ENCODE measurements around the gene PCMT1. TPM values are rescaled to one million over a fixed set of nuclear protein-coding genes. Genes with fewer than 3 reads are reported as not detected.
"Not testable (repeated sequence)": the region's sequence is repeated elsewhere in the genome, so short reads cannot be mapped to it uniquely, and the experiment has no call there.

Gene PCMT1
- total RNA-seq, 1 donor from 2014 or later, result 171 TPM

DNA sequence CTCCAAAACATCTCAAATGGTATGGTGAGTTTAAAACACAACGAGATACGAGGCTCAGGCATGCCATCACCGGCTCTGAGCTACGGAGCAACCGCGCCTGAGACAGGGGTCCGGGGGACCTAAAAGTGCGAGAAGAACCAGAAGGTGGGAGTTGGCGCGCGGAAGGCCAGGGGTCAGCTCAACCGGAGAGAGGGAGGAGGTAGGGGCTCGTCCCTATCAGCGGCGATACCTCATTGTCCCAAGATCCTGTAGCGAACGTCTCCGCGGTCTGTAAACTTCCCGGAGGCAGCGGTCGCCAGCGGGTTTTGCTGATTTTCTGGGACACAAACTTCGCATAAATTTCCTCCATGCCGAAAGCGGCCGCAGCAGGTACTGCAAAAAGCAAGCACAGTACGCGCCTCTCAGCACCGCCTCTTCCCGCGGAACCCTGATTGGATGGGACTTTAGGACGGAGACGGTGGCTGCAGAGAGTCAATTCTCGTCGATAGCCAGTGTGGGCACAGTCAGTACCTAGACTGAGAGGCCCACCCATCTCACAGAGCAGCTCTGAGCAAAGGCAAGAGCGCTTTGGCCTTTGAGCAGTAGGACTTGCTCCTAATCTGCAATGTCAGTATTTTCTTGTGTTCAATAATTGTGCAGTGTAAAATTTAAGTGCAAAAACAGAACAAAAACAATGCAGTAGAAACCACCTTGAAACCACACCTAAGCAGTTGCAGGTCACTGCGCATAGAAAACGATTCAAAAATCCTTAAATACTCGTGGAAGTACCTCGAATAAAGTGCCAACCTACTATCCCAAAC lies 3.2 kb upstream of the PCMT1 start, which contains the start of gene NUP43:
NUP43 (minus strand) TSS at position 383 of the 800 bp plus-strand sequence; CDS start at position 349, 34 bp downstream.
- peak; percentile 69 for ATAC-seq
- DNase-seq, result peak; percentile 96
- intact Hi-C loops (cut with micrococcal nuclease), result no loop called here

DNA sequence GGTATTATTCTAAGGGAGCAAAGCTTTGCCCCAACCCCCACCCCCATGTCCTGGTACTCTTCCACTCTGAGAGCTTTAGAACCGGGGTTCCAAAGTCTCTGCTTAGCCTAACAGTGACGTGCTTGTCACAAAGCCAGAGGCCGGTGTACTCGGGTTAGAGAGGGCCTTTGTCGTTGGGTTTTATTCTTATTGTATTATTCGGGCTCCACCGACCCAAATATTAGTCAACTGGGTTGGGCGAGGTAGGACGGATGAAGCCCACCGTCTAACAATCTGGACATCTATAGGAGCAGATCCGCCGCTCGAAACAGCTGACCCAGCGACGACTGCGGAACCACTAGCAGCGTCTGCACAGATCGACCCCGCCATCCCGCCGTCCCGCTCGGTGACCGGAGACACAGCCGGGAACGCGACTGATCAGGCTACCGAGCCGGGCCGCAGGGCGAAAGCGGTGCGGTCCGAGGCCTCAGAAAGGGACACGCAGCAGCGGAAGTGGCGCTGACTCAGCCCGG lies 403 bp upstream of the PCMT1 start:
- peak; percentile 26 for ATAC-seq
- intact Hi-C loops (cut with micrococcal nuclease); DNase-seq: not testable (repeated sequence)

DNA sequence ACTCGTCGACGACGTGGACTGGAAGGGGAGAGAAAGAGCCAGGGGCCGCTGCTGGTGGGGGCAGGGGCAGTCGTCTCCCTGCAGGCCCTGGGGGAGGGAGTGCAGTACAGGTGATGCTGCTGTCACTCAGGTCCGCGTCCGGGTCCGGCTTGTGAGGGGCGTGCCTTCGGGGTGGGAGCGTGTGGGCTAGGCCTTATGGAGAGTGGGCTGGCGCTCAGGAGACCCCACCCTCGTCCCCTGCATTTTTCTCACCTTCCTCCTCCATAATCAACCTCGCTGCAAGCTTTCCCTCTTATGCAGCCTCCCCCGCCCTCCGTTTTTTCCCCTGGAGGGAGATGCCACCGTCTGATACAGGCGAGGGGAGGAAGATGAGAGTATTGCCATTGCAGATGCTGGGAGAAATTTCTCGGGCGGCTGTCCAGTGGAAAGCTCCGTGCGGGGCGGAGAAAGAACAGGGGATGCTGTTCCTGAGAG lies 632 bp downstream of the PCMT1 start:
- intact Hi-C loops (cut with micrococcal nuclease), result no loop called here
- DNase-seq (peak; percentile 57), ATAC-seq (peak; percentile 27)

DNA sequence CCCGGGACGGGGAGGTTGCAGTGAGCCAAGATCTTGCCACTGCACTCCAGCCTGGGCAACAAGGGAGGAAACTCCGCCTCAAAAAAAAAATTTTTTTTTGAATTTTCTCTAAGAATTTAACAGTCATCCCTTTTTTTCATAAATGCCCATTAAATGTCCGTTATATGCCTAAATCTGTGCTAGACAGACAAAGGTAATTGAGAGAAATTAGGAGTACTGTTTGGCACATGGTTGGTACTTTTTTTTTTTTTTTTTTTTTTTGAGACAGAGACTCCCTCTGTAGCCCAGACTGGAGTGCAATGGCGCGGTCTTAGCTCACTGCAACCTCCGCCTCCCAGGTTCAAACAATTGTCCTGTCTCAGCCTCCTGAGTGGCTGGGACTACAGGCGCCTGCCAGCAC lies 1.7 kb downstream of the PCMT1 start:
- intact Hi-C loops (cut with micrococcal nuclease), result no loop called here
- DNase-seq, result no peak
- no peak for ATAC-seq

DNA sequence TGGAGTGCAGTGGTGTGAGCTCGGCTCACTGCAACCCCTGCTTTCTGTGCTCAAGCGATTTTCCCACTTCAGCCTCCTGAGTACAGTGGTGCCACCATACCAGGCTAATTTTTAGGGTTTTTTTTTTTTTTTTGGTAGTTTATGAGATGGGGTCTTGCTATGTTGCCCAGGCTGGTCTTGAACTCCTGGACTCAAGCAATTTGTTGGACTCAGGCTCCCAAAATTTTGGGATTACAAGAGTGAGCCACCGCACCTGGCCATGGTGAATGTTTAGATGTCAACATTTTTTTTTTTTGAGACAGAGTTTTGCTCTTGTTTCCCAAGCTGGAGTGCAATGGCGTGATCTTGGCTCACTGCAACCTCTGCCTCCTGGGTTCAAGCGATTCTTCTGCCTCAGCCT lies 2.4 kb downstream of the PCMT1 start:
- intact Hi-C loops (cut with micrococcal nuclease); DNase-seq: not testable (repeated sequence)

DNA sequence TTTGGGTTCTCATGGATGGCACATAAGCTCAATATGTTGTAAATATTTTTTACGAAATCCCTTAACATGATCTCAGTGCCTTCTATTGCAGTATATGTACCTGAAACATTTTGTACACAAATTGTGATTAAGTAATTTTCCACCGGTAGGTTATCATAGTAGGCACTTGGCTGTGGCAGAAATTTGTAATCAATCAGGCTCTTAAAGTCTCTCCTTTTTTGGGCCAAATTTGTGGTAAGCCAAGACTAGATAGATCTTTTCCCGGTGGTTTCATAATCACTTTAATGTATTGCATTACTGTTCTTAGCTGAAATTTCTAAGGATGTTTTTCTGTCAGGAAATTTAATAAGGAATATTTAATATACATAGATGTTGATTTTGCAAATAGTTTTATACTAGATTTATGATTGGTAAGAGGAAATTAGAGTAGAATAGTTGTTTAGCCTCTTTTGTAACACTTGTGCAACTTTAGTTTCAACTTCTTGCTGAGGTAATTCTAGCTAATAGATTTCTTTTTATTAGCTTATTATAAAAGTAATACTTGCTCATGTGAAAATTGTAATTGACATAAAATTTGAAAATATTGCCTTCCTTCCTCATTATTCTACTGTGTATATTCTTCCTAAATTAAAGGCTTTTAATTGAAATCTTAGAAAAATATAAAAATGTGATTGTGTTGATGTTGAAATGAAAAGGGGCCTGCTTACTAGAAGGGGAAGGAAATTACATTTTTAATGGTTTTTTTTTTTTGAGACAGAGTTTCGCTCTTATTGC lies 3.2 kb downstream of the PCMT1 start:
- intact Hi-C loops (cut with micrococcal nuclease), result no loop called here
- no peak for ATAC-seq
- DNase-seq, result no peak

More for the DNA sequence above, 2.4 kb downstream of the PCMT1 start:
- ATAC-seq, result not testable (repeated sequence)

DNA sequence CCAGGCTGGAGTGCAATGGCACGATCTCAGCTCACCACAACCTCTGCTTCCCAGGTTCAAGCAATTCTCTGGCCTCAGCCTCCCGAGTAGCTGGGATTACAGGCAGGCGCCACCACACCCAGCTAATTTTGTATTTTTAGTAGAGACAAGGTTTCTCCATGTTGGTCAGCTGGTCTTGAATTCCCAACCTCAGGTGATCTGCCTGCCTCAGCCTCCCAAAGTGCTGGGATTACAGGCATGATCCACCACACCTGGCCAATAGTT lies 3.8 kb downstream of the PCMT1 start:
- DNase-seq; ATAC-seq; intact Hi-C loops (cut with micrococcal nuclease): not testable (repeated sequence)

DNA sequence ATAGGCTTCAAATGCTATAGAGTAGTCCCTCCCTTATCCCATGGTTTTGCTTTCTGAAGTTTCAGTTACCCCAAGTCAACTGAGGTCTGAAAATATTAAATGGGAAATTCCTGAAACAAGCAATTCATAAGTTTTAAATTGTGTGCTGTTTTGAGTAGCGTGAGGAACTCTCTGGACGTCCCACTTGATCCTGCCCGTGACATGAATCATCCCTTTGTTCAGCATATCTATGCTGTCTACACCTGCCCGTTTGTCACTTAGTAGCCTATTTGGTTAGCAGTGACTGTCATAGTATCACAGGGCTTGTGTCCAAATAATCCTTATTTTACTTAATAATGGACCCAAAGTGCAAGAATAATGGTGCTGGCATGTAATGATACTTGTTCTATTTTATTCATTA lies 5.0 kb downstream of the PCMT1 start:
- intact Hi-C loops (cut with micrococcal nuclease), result no loop called here
- DNase-seq (no peak), ATAC-seq (no peak)

DNA sequence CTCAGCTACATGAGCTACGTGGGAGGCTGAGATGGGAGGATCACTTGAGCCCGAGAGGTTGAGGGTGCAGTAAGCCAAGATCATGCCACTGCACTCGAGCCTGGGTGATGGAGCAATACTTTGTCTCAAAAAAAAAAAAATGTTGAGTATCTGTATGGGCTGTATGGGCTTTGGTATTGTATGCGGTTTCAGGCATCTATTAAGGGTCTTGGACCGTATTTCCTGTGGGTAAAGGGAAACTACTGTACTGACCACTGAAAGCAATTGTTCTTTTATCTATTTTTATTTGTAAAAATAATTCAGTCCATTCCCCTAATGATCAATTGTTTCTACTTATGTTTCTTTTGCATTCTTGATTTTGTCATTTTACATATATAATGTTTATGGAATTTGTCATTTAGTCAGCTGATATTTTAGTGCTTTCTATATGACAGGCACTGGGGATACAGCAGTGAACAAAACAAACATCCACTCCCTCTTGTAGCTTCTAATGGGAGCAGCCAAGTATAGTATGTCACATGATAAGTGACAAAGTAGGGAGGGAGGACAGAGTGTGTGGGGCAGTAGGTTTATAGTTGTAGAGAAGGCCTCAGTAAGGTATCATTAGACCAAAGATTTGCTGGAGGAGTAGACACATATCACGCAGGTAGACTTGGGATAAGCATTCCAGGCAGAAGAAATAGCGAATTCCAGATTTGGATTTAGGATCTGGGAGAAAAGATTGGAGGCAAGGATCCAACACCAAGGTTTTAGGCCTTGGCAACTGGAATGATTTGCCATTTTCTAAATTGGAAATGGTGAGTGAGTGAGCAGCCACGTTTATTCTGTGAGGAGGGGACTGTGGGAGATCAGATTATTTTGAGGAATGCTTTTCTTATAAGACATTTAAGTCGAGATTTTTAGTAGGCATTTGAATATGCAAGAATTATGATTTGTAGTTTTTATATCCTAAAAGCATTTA lies 6.0 kb downstream of the PCMT1 start:
- no peak for DNase-seq
- ATAC-seq, result peak; percentile 91
- intact Hi-C loops (cut with micrococcal nuclease), result no loop called here

DNA sequence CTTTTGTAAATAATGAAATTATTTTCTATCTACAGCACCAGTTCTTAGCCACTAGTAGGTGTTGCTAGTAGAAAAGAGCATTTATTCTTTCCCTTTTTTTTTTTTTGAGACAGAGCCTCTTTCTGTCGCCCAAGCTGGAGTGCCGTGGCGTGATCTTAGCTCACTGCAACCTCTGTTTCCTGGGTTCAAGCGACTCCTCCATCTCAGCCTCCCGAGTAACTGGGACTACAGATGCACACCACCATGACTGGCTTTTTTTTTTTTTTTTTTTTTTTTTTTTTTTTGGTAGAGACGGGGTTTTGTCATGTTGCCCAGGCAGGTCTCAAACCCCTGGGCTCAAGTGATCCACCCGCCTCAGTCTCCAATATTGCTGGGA lies 6.7 kb downstream of the PCMT1 start:
- DNase-seq, result no peak
- intact Hi-C loops (cut with micrococcal nuclease), result no loop called here
- ATAC-seq, result no peak

DNA sequence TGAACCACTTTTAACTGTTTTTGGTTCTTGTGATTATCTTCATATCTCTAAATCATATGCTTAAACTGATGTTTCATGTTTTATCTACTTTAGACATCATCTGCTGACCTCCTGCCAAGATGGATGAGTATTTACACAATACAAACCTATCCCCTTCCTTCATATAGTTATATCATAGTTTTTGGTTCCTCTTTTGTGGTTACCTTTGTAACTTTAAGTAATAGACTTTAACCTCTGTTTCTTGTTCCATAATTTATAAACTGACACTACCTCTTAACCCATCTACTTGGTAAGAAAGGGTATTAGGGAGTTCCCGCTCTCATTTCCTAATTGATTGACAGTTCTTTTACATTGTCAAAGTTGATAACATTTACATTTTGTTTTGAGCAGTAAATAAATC lies 11.9 kb downstream of the PCMT1 start:
- intact Hi-C loops (cut with micrococcal nuclease), result no loop called here
- DNase-seq, result no peak
- ATAC-seq, result no peak

DNA sequence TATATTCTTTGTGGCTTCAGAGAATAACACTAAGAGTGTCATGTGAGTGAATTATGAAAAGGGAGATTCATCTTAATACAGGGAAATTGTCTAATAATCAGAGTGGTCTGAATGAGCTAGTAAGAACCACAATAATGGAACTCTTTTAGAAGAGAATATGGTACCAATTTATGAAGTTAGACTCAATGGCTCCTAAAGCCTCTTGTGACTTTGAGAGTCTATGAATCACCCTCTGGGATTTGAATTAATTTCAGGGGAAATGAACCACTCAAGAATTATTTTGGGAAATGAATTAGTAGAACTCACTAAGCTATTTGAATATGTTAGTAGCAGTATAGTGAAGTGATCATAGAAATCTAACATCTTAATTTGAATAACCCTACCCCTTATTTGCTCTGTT lies 14.3 kb downstream of the PCMT1 start:
- intact Hi-C loops (cut with micrococcal nuclease), result no loop called here
- ATAC-seq, result no peak
- DNase-seq, result no peak

DNA sequence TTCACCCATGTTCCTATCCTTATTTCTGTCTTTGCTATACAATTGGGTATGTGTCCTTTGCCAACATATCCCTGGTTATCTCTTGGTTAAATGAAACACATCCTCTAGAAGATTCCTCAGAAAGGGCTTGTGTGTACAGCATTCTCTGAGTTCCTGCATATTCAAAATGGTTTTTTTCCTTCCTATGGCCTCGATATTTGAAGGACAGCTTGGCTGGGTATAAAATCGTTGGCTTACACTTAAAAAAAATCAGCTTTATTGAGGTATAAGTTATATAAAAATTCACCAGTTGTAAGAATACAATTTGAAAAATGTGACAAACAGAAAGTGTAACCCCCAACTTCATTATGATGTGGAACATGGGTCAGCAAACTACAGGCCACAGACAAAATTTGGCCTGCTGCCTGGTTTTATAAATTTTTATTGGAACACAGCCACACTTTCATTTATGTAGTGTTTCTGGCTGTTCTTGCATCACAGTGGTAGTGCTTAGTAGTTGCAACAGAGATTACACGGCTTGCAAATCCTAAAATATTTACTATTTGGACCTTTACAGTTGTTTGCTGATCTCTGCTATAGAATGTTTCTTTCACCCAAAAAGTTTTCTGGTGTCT lies 16.7 kb downstream of the PCMT1 start:
- peak; percentile 34 for ATAC-seq
- no peak for DNase-seq
- intact Hi-C loops (cut with micrococcal nuclease), result no loop called here

DNA sequence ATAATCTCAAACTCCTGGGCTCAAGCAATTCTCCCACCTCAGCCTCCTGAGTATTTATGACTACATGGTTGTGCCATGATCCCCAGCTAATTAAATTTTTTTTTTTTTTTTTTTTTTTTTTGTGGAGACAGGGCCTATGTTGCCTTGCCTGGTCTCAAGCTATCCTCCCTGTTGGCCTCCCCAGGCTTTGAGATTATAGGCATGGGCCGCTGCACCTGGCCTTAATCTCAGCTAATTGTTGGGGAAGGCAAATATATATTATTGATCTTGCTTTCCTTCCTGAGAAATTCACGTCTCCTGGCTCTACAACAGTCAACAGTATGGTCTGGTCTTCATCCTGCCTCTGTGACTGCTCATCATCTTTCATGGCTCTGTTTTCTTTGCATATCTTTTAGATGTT lies 20.1 kb downstream of the PCMT1 start:
- ATAC-seq, result no peak
- intact Hi-C loops (cut with micrococcal nuclease), result no loop called here
- no peak for DNase-seq

DNA sequence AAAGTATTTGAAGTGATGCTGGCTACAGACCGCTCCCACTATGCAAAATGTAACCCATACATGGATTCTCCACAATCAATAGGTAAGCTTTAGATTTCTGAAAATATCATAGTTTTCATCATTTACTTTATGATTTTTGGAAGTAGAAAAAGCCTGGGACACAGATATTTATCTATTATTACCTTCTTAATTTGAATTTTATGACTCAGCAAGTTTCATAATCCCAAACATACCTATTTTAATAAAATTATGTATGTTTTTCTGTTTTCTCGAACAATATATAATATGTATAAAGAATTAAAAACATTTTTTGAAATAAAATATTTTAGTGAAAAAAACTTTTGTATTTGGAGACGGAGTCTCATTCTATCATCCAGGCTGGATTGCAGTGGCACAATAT lies 21.6 kb downstream of the PCMT1 start:
- intact Hi-C loops (cut with micrococcal nuclease), result no loop called here
- no peak for DNase-seq

DNA sequence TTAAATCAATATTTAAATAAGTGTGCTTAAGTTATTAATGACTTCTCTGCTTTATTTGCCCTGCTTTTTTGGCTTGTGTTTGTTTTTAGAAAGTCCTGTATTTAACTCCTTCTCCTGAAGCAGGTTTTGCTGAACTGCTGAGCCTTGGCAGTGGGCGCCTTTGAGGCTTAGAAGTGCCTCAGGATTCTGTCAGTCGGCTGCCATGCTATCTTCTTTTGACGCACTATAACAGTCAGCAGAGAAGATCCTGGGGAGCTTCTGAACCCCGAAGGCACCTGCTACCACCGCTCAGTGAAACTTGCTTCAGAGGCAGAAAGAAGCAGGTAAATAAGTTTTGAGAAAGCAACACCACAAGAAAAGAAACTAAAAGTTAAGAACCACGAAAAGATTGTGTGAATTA lies 22.4 kb downstream of the PCMT1 start:
- DNase-seq (no peak), ATAC-seq (peak; percentile 55)
- intact Hi-C loops (cut with micrococcal nuclease), result no loop called here

More for the DNA sequence above, 21.6 kb downstream of the PCMT1 start:
- no peak for ATAC-seq

DNA sequence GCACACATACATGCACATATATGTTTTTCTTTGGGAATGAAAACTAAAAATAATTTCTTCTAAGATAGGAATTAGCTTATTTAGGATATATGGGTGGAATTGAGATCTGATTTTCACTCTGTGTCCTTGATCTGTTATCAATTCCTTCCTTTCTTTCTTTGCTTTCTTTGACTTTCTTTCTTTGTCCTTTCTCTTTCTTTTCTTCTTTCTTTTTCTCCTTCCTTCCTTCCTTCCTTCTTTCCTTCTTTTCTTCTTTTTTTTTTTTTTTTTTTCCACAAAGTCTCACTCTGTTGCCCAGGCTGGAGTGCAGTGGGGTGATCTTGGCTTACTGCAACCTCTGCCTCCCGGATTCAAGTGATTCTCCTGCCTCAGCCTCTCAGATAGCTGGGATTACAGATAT lies 28.1 kb downstream of the PCMT1 start:
- intact Hi-C loops (cut with micrococcal nuclease), result no loop called here
- no peak for ATAC-seq
- no peak for DNase-seq

DNA sequence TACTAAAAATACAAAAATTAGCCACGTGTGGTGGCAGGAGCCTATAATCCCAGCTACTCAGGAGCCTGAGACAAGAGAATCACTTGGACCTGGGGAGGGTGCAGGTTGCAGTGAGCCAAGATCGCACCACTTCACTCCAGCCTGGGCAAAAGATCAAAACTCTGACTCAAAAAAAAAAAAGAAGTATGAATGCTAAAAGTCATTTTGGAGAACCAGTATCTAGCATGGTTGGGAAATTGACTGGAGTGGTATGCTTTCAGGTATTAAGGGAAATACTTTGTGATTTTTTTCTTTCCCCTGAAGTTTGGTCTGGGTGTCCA lies 30.1 kb downstream of the PCMT1 start:
- DNase-seq (no peak), ATAC-seq (peak; percentile 90)
- intact Hi-C loops (cut with micrococcal nuclease), result no loop called here

DNA sequence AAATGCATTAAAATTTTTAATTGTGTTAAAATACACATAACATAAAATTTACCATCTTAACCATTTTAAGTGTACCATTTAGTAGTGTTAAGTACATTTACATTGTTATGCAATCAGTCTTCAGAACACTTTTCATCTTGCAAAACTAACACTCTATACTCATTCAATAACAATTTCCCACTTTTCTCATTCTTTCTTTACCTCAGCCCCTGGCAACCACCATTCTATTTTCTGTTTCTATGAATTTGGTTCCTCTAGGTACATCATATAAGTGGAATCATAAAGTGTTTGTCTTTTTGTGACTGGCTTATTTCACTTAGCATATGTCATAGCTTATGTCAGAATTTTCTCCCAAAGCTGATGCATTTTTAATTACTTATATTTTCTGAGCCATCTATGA lies 32.2 kb downstream of the PCMT1 start:
- ATAC-seq, result no peak
- DNase-seq, result no peak
- intact Hi-C loops (cut with micrococcal nuclease), result no loop called here
